SH-SY5Y (cell line): Measurements from ENCODE around the gene GIMAP4.

ENCODE experiments used
- GATA2 ChIP-seq: IDR thresholded peaks from 2 replicates; pipeline ENCODE4 v1.6.1; 2011; ENCODE audit warnings: mild to moderate bottlenecking, low read depth, low read length
- GATA3 ChIP-seq: IDR thresholded peaks from 2 replicates; pipeline ENCODE4 v1.6.1; 2011; ENCODE audit warnings: low read depth, mild to moderate bottlenecking, low read length, moderate library complexity

DNA sequence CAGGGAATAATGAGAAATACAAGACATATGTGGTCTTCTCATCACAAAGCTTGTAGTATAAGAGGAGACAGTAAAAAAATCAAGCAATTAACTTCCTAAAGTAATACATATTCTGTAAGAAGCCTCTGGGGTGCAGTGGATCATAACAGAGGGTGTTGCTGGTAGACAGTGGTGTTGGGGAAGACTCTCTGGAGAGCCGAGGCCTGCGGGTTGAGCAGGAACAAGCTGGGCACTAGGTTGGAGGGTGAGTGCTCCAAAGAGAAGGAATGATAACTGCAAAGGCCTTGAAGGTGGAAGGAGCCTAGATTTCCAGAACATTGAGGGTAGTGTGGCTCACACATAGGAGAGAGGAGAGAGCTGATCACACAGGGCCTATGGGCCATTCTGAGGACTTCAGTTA, 1.5 kb downstream of the GIMAP4 start:
- TF ChIP-seq GATA2 (no peak), GATA3 (no peak)
